Activated CD4-positive, alpha-beta memory T cell treated with anti-CD3 and anti-CD28 coated beads for 36 hours (primary cell): ENCODE data around the gene AGPAT2. TPM values are rescaled to one million over a fixed set of nuclear protein-coding genes. Genes with fewer than 3 reads are reported as not detected.

Source experiments
- CTCF ChIA-PET: fragments of 350-600 bp; sonication (Branson Sonifier 250); formaldehyde crosslinking; loops from one replicate; lab custom pipeline; 2021; ENCODE audit warnings: antibody characterized with exemption, inconsistent platforms; lab: Charles Lee
- POLR2A ChIA-PET: fragments of 350-600 bp; sonication (Branson Sonifier 250); formaldehyde crosslinking; loops from one replicate; lab custom pipeline; 2021; ENCODE audit warnings: antibody characterized with exemption; lab: Charles Lee
- DNase-seq: peaks from one replicate; pipeline ENCODE4 v3.0.0-alpha.2; 2020
- H3K27ac Mint-ChIP-seq: one replicate; pipeline ENCODE4 v1.8.0; 2021; ENCODE audit warnings: mixed read lengths
- H3K27me3 Mint-ChIP-seq: one replicate; pipeline ENCODE4 v1.8.0; 2021; ENCODE audit warnings: mixed read lengths
- H3K36me3 Mint-ChIP-seq: one replicate; pipeline ENCODE4 v1.8.0; 2021; ENCODE audit warnings: mixed read lengths
- H3K4me1 Mint-ChIP-seq: one replicate; pipeline ENCODE4 v1.8.0; 2021; ENCODE audit warnings: low read depth, mixed read lengths
- H3K4me3 Mint-ChIP-seq: one replicate; pipeline ENCODE4 v1.8.0; 2021; ENCODE audit warnings: mild to moderate bottlenecking, mixed read lengths
- H3K9me3 Mint-ChIP-seq: one replicate; pipeline ENCODE4 v1.8.0; 2021; ENCODE audit warnings: mixed read lengths
- intact Hi-C: fragments of 100-400 bp; cut with micrococcal nuclease; formaldehyde crosslinking; loops from one replicate; pipeline ENCODE4 v1.15.1; 2023
- total RNA-seq, 2 experiments: library from RNA; stranded (reverse); gene quantifications; one replicate each; pipeline ENCODE4 v1.2.3, GENCODE V29; 2021

The AGPAT2 gene
- total RNA-seq, result 10 to 100 TPM; 16.3 to 16.8 TPM

DNA sequence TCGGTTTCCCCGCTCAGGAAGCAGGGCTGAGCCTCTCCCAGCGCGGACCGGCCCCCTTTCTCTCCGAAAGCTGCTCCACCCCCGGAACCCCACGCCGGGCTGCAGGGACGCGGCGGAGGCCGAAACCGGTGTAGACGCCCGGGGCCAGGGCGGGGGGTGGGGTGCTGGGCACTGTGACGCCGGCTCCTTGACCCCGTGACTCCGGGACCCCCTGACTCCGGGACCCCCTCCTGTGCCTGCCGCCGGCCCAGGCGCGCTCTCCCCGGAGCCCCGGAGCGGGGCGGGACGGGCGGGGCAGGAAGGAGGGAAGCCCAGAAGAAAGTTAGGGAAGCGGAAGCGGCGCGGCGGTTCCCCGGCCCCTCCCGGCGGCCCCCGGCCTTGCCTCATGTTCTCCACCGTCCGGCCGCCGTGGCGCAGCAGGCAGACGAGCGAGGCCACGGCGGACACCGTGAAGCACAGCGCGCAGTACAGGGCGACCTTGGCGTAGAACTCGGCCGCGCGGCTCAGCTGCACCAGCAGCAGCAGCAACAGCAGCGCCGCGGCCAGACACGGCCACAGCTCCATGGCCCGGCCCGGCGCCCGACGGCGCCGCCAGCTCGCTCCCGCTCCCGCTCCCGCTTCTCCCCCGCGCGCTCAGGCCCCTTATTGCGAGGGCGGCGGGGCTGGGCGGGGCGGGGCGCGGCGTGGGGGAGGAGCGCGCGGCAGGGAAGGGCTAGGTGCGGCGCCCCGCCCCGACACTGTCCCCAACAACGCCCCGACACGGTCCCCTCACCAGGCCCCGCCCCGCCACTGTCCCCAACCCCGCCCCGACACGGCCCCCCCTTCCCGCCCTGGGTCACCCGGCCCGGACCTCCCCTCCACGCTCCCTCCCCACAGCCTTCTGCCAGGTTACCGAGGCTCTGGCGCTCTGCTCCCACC lies at the start of gene AGPAT2:
Gene AGPAT2 (minus strand): TSS at position 664 of the 918 bp plus-strand sequence. CDS start 100 bp downstream, at position 564.
- Mint-ChIP-seq H3K27ac (no peak within 1 kb of the TSS), H3K9me3 (no peaks in the 10 kb centered on the region), H3K36me3 (no peaks in the 10 kb centered on the region), H3K4me3 (peak within 1 kb of the TSS; percentile 73), H3K4me1 (no peaks in the 10 kb centered on the region), H3K27me3 (peaks cover 3% of the 10 kb centered on the region)
- intact Hi-C loops, result no loop called here
- POLR2A ChIA-PET, result interaction anchor here (1.0 kb wide), 1 partner anchor 10 kb away, joined by 3 read pairs; no protein-coding TSS in a partner anchor
- CTCF ChIA-PET, result interaction anchor here (0.6 to 1.5 kb wide), 4 partner anchors 15 to 433 kb away, joined by 3 to 5 read pairs (median 3); no protein-coding TSS in a partner anchor
- peak; percentile 77 for DNase-seq

DNA sequence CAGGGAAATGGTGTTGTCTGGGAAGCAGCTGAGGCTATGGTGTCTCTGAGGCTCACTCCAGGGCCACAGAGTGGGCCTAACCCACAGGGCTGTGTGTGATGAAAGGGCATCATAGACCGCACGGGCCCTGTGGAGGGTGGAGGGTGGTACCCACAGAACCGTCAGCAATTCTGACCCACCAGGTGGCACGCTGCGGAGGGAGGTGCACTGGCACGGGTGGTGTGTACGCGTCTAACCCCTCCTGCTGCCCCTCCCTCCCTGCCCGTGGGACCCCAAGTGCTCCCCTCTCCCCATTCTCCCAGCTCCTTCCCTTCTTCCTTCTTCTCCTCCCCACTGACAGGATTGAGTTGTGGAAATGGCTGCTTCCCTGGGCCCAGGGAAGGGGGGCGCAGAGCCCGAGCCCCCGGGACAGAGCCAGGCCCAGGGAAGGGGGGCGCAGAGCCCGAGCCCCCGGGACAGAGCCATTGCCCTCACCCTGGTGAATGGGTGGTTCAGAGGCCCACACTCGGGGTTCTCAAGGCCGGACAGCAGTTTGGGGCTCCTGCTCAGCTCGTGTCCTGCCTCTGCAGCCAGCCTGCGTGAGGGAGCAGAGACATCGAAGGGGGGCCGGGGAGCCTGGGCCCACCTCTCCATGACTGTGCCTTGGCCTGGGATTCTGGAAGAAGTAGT lies 48.7 kb upstream of the AGPAT2 start:
- DNase-seq, result no peak
- intact Hi-C loops, result no loop called here

DNA sequence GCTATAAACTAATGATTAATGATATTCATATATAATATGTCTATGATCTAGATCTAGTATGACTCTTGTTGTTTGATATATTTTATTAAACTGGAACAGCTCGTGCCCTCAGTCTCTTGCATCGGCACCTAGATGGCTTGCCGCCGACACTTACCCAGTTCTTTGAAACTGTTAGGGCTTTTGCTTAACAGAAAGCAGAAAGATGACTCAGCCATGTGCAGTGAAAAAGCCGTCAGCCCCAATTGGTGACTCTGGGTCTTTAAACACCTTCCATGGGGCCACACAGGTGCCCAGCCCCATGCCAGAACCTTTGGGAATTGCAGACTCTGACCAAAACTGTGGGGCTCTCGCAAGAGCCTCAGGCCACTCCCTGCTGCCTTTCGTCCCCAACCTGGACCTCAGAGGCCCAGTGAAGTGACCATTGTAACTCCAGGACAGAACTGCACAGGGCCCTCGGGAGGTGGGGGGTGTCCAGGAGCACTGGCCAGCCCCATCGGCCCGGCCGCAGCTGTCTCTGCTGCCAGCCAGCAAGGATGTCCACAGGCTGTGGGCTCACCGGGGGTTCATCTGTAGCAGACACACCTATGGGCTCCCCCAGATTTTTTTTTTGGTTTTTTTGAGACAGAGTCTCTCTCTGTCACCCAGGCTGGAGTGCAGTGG lies 47.7 kb upstream of the AGPAT2 start:
- POLR2A ChIA-PET, result no interaction called here
- Mint-ChIP-seq H3K4me3 (no peak overlapping the region), H3K4me1 (peaks cover 9% of the 10 kb centered on the region), H3K36me3 (no peaks in the 10 kb centered on the region), H3K9me3 (no peaks in the 10 kb centered on the region), H3K27ac (no peak overlapping the region), H3K27me3 (no peaks in the 10 kb centered on the region)
- DNase-seq, result peak; percentile 51
- intact Hi-C loops, result no loop called here
- CTCF ChIA-PET, result no interaction called here

More for the DNA sequence above, 48.7 kb upstream of the AGPAT2 start:
- Mint-ChIP-seq H3K27me3 (no peaks in the 10 kb centered on the region), H3K4me3 (no peak overlapping the region), H3K36me3 (no peaks in the 10 kb centered on the region), H3K4me1 (peaks cover 12% of the 10 kb centered on the region), H3K9me3 (no peaks in the 10 kb centered on the region), H3K27ac (no peak overlapping the region)
- ChIA-PET POLR2A (no interaction called here), CTCF (no interaction called here)

DNA sequence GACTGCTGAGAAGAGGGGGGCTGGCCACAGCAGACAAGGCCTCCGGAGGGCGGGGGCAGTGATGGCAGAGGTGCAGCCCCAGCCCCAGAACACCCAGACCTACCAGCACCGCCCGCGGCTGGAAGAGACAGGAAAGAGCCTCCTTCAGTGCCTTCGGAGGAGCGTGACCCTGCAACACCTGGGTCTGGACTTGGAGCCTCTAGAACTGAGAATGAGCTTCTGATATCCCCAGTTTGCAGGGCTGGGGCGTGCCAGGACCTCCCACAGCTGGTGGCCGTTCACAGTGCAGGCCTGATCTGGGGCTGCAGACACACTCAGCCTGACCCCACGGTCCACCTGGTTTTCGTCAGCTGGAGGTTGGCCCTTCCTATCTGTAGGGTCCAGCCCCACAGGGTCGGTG lies 46.4 kb upstream of the AGPAT2 start:
- no peaks in the 10 kb centered on the region for H3K9me3 Mint-ChIP-seq
- H3K27ac Mint-ChIP-seq, result no peak overlapping the region
- H3K36me3 Mint-ChIP-seq, result no peaks in the 10 kb centered on the region
- no peak overlapping the region for H3K4me3 Mint-ChIP-seq
- H3K4me1 Mint-ChIP-seq, result peaks cover 13% of the 10 kb centered on the region
- ChIA-PET POLR2A (no interaction called here), CTCF (interaction anchor here (0.9 kb wide), 1 partner anchor 62 kb away, joined by 3 read pairs; no protein-coding TSS in a partner anchor)
- no peaks in the 10 kb centered on the region for H3K27me3 Mint-ChIP-seq
- intact Hi-C loops, result no loop called here
- no peak for DNase-seq

DNA sequence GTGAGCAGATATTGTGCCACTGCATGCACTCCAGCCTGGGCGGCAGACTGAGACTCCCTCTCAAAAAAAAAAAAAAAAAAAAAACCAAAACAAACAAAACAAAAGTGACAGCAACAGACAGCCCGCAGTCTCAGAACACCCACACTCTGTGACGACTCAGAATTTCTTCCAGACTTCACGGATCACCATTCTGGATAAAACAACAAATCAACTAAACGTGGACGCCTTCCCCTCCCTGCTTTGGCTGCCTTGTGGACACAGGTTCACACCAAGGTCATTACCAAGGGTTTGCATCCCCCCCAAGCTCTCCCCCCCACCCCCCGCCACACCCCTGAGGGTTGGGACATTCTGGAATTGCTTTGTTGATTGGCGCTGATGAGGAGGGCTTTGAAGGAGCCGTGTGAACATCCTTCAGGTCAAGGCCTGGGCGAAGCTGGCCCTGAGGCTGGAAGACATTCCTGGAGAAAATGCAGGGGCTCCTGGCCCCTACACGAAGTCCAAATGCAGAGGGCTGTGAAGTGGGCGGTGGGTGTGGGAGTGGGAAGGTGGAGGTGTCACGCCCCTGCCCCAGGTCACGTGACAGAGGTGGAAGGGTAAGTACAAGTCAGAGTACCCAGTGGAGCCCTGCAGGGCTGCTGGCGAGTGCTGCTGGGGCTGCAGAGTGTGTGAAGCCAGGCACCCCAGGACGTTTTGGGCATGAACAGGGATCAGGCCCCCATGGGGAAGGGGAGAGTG lies 45.4 kb upstream of the AGPAT2 start:
- intact Hi-C loops, result no loop called here
- Mint-ChIP-seq H3K4me3 (no peak overlapping the region), H3K27ac (peak overlapping the region; percentile 18), H3K4me1 (peaks cover 13% of the 10 kb centered on the region), H3K9me3 (no peaks in the 10 kb centered on the region), H3K36me3 (no peaks in the 10 kb centered on the region), H3K27me3 (no peaks in the 10 kb centered on the region)
- CTCF ChIA-PET, result interaction anchor here (0.9 to 1.5 kb wide), 2 partner anchors 40 to 61 kb away, joined by 3 read pairs; no protein-coding TSS in a partner anchor
- peak; percentile 41 for DNase-seq
- POLR2A ChIA-PET, result interaction anchor here (0.6 kb wide), 1 partner anchor 300 kb away, joined by 3 read pairs; no protein-coding TSS in a partner anchor

DNA sequence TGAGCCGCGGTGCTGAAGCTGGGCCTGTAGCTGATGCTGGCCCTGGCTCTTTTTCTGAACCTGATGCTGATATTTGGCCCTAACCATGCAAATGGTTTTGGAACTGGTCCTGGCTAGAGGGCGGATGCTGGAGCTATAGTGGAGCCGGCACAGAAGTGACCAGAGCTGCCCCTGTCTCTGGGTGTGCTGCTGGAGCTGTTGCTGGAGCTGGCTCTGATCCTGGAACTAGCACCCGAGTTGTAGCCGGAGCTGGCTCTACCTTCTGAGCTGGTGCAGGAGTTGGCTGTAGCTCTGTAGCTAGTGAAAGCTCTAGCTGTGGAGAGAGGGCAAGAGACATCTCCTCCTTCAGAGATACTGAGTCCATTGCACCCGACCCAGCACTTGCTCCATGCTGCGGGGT lies 42.7 kb upstream of the AGPAT2 start:
- intact Hi-C loops, result loop anchor here (2.0 kb wide), 1 partner anchor 29 kb away; no protein-coding TSS in a partner anchor
- Mint-ChIP-seq H3K4me1 (peaks cover 30% of the 10 kb centered on the region), H3K4me3 (peak overlapping the region; percentile 63), H3K27me3 (no peaks in the 10 kb centered on the region), H3K9me3 (no peaks in the 10 kb centered on the region), H3K27ac (no peak overlapping the region), H3K36me3 (peaks cover 20% of the 10 kb centered on the region)
- no peak for DNase-seq
- POLR2A ChIA-PET, result interaction anchor here (0.9 to 2.6 kb wide), 2 partner anchors 9 to 12 kb away, joined by 5 to 10 read pairs; no protein-coding TSS in a partner anchor
- CTCF ChIA-PET, result interaction anchor here (0.9 to 3.7 kb wide), 7 partner anchors 16 to 300 kb away, joined by 3 to 14 read pairs (median 4); no protein-coding TSS in a partner anchor

DNA sequence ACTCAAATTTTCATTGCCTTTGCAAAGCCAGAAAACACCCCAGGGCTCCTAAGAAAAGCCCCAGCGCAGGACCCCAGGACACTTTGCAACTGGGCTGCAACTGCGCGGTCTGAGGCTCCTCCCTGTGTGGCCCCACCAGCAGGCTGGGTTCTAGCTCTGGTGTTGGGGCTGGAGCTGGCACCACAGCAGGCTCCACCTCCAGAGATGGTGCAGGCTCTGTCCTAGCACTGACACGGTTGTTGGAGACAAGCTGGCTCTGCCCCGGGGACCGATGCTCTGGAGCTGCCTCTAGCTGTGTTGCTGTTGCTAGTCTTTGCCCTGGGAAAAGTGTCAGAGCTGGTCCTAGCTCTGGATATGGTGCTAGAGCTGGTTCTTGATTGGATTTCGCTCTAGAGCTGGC lies 41.9 kb upstream of the AGPAT2 start:
- CTCF ChIA-PET, result interaction anchor here (0.7 to 3.7 kb wide), 12 partner anchors 13 to 326 kb away, joined by 3 to 14 read pairs (median 4); partner anchors contain the start of gene LCN8
- Mint-ChIP-seq H3K9me3 (no peaks in the 10 kb centered on the region), H3K4me3 (peak overlapping the region; percentile 63), H3K4me1 (peaks cover 33% of the 10 kb centered on the region), H3K27ac (no peak overlapping the region), H3K27me3 (no peaks in the 10 kb centered on the region), H3K36me3 (peaks cover 26% of the 10 kb centered on the region)
- DNase-seq, result peak; percentile 30
- POLR2A ChIA-PET, result interaction anchor here (1.0 to 2.6 kb wide), 6 partner anchors 12 to 180 kb away, joined by 3 to 10 read pairs (median 5); partner anchors contain the start of gene RABL6
- intact Hi-C loops, result loop anchor here (2.0 kb wide), 1 partner anchor 28 kb away; no protein-coding TSS in a partner anchor

DNA sequence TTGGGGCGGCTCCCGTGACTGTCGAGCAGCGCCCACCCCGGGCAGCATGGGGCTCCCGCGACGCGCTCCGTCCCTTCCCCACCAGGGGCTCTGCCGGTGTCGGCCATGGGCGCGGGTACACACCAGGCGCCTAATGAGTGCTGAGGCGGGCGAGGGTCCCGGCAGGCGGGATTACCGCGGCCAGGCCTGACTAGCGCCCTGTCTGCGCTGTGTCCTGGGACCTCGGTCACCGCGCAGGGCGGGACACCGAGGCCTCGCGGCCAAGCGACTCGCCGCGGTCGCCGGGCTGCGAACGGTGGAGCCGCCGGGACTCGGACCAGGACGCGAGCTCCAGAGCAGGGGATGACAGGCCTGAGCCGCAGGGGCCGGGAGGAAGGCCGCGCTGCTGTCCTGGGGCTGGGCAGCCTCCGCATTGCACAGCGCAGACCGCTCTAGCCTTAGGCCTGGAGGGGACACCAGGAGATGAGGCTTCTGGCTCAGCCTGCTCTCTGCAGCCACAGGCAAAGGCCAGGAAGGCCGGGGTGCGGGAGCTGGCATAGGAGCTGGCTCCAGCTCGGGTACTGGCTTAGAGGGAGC lies 41.4 kb upstream of the AGPAT2 start:
- Mint-ChIP-seq H3K4me3 (peak overlapping the region; percentile 63), H3K4me1 (peaks cover 37% of the 10 kb centered on the region), H3K27ac (no peak overlapping the region), H3K9me3 (no peaks in the 10 kb centered on the region), H3K36me3 (peaks cover 30% of the 10 kb centered on the region), H3K27me3 (no peaks in the 10 kb centered on the region)
- DNase-seq, result no peak
- intact Hi-C loops, result loop anchor here (2.0 kb wide), 1 partner anchor 28 kb away; no protein-coding TSS in a partner anchor
- CTCF ChIA-PET, result interaction anchor here (0.7 to 3.7 kb wide), 12 partner anchors 13 to 342 kb away, joined by 3 to 14 read pairs (median 4); partner anchors contain the start of genes LCN8 and SAPCD2
- POLR2A ChIA-PET, result interaction anchor here (0.6 to 2.6 kb wide), 14 partner anchors 10 to 264 kb away, joined by 3 to 25 read pairs (median 4); partner anchors contain the start of genes PAXX, RABL6 and TRAF2

DNA sequence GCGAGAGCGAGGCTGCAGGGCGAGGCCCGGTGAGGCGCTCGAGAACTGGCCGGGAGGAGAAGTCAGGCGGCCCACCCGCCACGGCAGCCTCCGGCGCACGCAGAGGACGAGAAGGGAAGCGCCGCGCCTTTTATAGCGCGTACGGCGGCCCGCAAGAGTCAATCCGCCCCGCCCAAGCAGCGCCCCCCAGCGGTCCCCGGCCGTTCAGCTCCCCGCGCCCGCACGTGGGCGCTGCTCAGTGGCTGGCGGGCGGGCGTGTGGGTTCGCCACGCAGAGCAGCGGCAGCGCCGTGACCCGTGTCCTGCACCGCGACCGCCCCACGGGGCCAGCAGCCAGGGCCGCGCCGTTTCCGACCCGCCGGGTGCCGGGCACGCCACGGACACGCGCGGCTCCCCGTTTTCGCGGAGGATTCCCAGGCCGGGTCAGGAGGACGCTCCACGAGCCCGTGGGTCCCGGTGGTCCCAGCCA lies 40.9 kb upstream of the AGPAT2 start:
- peak; percentile 93 for DNase-seq
- no peak overlapping the region for H3K27ac Mint-ChIP-seq
- H3K36me3 Mint-ChIP-seq, result peaks cover 34% of the 10 kb centered on the region
- intact Hi-C loops, result loop anchor here (2.0 kb wide), 1 partner anchor 27 kb away; no protein-coding TSS in a partner anchor
- POLR2A ChIA-PET, result interaction anchor here (0.6 to 2.6 kb wide), 14 partner anchors 9 to 264 kb away, joined by 3 to 25 read pairs (median 4); partner anchors contain the start of genes PAXX, RABL6 and TRAF2
- no peaks in the 10 kb centered on the region for H3K27me3 Mint-ChIP-seq
- no peaks in the 10 kb centered on the region for H3K9me3 Mint-ChIP-seq
- H3K4me3 Mint-ChIP-seq, result peak overlapping the region; percentile 99
- peaks cover 38% of the 10 kb centered on the region for H3K4me1 Mint-ChIP-seq
- CTCF ChIA-PET, result interaction anchor here (0.5 to 3.7 kb wide), 12 partner anchors 12 to 342 kb away, joined by 3 to 14 read pairs (median 6); partner anchors contain the start of genes LCN8 and SAPCD2

DNA sequence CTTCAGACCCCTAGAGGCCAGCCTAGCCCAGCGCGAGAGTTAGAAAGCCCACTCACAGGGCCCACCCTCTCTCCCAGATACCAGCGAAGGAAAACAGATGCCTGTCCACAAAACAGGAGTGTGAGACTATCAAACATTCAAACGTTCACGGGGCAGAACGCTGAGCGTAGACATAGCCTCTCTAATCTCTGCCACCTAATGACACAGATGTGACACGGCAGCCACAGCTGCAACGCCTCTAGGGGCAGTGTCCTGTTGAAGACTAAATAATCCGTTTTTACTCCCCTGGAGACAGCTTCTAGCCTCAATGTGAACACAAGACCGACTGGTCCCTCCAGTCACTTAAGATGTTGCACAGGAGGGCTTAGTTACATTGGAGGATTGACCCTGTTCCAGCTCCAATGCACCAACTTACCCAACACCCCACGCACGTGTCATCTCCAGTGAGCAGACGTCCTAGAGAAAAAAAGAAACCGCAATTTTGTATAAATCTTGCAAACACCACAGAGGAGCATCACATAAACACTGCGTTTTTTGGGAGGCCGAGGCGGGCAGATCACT lies 39.5 kb upstream of the AGPAT2 start:
- CTCF ChIA-PET, result interaction anchor here (0.7 to 3.7 kb wide), 16 partner anchors 8 to 320 kb away, joined by 3 to 14 read pairs (median 4); no protein-coding TSS in a partner anchor
- peak; percentile 69 for DNase-seq

More for the DNA sequence above, 39.5 kb upstream of the AGPAT2 start:
- intact Hi-C loops, result no loop called here
- H3K4me1 Mint-ChIP-seq, result peaks cover 29% of the 10 kb centered on the region
- POLR2A ChIA-PET, result interaction anchor here (0.6 to 2.4 kb wide), 7 partner anchors 11 to 360 kb away, joined by 3 to 25 read pairs (median 5); no protein-coding TSS in a partner anchor
- H3K4me3 Mint-ChIP-seq, result peak overlapping the region; percentile 99
- no peaks in the 10 kb centered on the region for H3K27me3 Mint-ChIP-seq
- H3K36me3 Mint-ChIP-seq, result peaks cover 34% of the 10 kb centered on the region
- H3K27ac Mint-ChIP-seq, result peak overlapping the region; percentile 87
- H3K9me3 Mint-ChIP-seq, result no peaks in the 10 kb centered on the region
